ENCODE data around the gene TAMM41. TPM values are rescaled to one million over a fixed set of nuclear protein-coding genes. Genes with fewer than 3 reads are reported as not detected.

TAMM41 gene
- total and polyA plus RNA-seq, 9 of the 15 experiments (the other 6 are each of a cell fraction or from before 2014, with no cell fraction given) = 8.6 to 74.6 (median 29.3) TPM

DNA sequence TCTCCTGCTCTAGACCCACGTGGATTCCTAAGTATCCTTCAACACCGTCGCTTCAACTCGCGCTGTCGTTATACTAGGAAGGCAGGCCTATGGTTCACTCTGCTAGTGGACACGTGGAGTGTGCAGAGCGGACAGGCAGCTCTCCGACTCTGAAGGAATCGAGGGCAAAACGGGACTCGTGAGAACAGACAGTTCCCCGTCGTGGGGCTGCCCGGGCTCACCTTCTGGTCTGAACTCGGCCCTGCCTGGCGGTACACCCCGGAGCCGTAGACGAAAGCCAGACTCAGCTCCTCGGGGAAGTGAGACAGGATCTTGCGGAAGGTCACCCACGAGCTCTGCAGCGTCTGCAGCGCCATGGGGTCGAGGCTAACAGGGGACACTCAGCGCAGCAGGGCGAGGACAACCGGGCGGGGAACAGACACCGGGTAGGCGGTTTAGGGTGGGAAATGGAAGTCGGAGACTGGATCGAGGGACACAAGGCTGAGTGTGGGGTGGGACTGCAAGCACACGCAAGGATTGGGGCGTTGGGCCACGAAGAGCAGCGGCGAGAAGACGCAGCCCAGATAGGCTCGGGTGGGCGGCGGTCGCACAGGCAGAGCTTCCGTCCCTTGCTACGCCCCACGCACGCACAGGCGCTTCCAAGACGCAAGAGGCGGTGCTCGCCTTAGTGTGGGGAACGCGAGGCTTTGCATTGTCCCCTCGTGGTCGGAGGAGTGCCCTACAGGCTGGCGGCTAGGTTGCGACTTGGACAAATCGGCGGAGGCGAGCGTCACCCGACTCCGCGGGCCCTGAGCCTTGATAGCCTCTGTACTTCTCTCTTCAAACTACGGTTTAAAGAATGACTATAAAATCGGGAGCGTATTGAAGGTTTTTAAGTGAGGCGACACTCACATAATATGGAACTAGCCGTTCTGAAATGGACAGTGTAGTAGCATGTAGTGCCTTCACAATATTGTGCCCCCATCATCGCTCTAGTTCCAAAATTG is at the start of gene TAMM41 (continued):
- TF ChIP-seq CREBBP (IDR thresholded peaks at IDR 0.05; ENCODE audit: low read depth, low read length) = no peak
- TF ChIP-seq, protein P1, sequence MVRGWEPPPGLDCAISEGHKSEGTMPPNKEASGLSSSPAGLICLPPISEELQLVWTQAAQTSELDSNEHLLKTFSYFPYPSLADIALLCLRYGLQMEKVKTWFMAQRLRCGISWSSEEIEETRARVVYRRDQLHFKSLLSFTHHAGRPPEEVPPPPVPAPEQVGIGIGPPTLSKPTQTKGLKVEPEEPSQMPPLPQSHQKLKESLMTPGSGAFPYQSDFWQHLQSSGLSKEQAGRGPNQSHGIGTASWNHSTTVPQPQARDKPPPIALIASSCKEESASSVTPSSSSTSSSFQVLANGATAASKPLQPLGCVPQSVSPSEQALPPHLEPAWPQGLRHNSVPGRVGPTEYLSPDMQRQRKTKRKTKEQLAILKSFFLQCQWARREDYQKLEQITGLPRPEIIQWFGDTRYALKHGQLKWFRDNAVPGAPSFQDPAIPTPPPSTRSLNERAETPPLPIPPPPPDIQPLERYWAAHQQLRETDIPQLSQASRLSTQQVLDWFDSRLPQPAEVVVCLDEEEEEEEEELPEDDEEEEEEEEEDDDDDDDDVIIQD (CRISPR knock-in tag; IDR thresholded peaks at IDR 0.05) = no peak
- TF ChIP-seq, protein P2, sequence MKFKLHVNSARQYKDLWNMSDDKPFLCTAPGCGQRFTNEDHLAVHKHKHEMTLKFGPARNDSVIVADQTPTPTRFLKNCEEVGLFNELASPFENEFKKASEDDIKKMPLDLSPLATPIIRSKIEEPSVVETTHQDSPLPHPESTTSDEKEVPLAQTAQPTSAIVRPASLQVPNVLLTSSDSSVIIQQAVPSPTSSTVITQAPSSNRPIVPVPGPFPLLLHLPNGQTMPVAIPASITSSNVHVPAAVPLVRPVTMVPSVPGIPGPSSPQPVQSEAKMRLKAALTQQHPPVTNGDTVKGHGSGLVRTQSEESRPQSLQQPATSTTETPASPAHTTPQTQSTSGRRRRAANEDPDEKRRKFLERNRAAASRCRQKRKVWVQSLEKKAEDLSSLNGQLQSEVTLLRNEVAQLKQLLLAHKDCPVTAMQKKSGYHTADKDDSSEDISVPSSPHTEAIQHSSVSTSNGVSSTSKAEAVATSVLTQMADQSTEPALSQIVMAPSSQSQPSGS (CRISPR knock-in tag; IDR thresholded peaks at IDR 0.05) = no peak
- peak; percentile 50; the same call in 1 of the 2 replicates for TF ChIP-seq ZNF143 (CRISPR knock-in tag; IDR thresholded peaks at IDR 0.05)
- TF ChIP-seq FOXK1 (CRISPR knock-in tag; IDR thresholded peaks at IDR 0.05; ENCODE audit: borderline replicate concordance) = peak; percentile 91; the same call in 1 of the 2 replicates
- TF ChIP-seq, protein P3, sequence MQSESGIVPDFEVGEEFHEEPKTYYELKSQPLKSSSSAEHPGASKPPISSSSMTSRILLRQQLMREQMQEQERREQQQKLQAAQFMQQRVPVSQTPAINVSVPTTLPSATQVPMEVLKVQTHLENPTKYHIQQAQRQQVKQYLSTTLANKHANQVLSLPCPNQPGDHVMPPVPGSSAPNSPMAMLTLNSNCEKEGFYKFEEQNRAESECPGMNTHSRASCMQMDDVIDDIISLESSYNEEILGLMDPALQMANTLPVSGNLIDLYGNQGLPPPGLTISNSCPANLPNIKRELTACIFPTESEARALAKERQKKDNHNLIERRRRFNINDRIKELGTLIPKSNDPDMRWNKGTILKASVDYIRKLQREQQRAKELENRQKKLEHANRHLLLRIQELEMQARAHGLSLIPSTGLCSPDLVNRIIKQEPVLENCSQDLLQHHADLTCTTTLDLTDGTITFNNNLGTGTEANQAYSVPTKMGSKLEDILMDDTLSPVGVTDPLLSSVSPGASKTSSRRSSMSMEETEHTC (IDR thresholded peaks at IDR 0.05) = 0 out of 2 replicates have a peak, but pooled peaks have one; percentile 8
- TF ChIP-seq GABPA (tag; conservative IDR thresholded peaks at IDR 0.05; ENCODE audit: low read depth) = peak; percentile 80
- TF ChIP-seq ZFX (CRISPR knock-in tag; IDR thresholded peaks at IDR 0.05) = peak; percentile 91
- TF ChIP-seq HIVEP1 (CRISPR knock-in tag; IDR thresholded peaks at IDR 0.05) = no peak
- TF ChIP-seq HDAC2 (IDR thresholded peaks at IDR 0.05) = peak; percentile 85
- TF ChIP-seq, protein P4, sequence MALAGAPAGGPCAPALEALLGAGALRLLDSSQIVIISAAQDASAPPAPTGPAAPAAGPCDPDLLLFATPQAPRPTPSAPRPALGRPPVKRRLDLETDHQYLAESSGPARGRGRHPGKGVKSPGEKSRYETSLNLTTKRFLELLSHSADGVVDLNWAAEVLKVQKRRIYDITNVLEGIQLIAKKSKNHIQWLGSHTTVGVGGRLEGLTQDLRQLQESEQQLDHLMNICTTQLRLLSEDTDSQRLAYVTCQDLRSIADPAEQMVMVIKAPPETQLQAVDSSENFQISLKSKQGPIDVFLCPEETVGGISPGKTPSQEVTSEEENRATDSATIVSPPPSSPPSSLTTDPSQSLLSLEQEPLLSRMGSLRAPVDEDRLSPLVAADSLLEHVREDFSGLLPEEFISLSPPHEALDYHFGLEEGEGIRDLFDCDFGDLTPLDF (CRISPR knock-in tag; IDR thresholded peaks at IDR 0.05) = peak; percentile 52; the same call in 1 of the 2 replicates
- 0 out of 2 replicates have a peak, but pooled peaks have one; percentile 12 for TF ChIP-seq SPI1 (IDR thresholded peaks at IDR 0.05; ENCODE audit: borderline replicate concordance, low read depth, low read length)
- TF ChIP-seq, protein P5, sequence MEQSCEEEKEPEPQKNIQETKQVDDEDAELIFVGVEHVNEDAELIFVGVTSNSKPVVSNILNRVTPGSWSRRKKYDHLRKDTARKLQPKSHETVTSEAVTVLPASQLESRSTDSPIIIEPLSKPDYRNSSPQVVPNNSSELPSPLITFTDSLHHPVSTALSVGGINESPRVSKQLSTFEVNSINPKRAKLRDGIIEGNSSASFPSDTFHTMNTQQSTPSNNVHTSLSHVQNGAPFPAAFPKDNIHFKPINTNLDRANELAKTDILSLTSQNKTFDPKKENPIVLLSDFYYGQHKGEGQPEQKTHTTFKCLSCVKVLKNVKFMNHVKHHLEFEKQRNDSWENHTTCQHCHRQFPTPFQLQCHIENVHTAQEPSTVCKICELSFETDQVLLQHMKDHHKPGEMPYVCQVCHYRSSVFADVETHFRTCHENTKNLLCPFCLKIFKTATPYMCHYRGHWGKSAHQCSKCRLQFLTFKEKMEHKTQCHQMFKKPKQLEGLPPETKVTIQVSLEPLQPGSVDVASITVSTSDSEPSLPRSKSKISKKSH (CRISPR knock-in tag; IDR thresholded peaks at IDR 0.05) = no peak
- no peak for TF ChIP-seq NR1H2 (CRISPR knock-in tag; IDR thresholded peaks at IDR 0.05)
- no peak for TF ChIP-seq MYBL2 (IDR thresholded peaks at IDR 0.05; ENCODE audit: low read depth)
- TF ChIP-seq MYBL2 (CRISPR knock-in tag; IDR thresholded peaks at IDR 0.05; ENCODE audit: borderline replicate concordance) = no peak
- TF ChIP-seq, protein P6, sequence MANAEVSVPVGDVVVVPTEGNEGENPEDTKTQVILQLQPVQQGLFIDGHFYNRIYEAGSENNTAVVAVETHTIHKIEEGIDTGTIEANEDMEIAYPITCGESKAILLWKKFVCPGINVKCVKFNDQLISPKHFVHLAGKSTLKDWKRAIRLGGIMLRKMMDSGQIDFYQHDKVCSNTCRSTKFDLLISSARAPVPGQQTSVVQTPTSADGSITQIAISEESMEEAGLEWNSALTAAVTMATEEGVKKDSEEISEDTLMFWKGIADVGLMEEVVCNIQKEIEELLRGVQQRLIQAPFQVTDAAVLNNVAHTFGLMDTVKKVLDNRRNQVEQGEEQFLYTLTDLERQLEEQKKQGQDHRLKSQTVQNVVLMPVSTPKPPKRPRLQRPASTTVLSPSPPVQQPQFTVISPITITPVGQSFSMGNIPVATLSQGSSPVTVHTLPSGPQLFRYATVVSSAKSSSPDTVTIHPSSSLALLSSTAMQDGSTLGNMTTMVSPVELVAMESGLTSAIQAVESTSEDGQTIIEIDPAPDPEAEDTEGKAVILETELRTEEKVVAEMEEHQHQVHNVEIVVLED (CRISPR knock-in tag; IDR thresholded peaks at IDR 0.05) = peak; percentile 100
- TF ChIP-seq BCOR (IDR thresholded peaks at IDR 0.05) = peak; percentile 64; the same call in 1 of the 2 replicates

Data from K562 (cell line).